CD1c-positive myeloid dendritic cell (primary cell): Measurements from ENCODE around the gene DMTF1.

ENCODE experiments used
- DNase-seq: peaks from one replicate; pipeline ENCODE4 v3.0.0-alpha.2; 2016; ENCODE audit errors: extremely low spot score

Gene DMTF1

DNA sequence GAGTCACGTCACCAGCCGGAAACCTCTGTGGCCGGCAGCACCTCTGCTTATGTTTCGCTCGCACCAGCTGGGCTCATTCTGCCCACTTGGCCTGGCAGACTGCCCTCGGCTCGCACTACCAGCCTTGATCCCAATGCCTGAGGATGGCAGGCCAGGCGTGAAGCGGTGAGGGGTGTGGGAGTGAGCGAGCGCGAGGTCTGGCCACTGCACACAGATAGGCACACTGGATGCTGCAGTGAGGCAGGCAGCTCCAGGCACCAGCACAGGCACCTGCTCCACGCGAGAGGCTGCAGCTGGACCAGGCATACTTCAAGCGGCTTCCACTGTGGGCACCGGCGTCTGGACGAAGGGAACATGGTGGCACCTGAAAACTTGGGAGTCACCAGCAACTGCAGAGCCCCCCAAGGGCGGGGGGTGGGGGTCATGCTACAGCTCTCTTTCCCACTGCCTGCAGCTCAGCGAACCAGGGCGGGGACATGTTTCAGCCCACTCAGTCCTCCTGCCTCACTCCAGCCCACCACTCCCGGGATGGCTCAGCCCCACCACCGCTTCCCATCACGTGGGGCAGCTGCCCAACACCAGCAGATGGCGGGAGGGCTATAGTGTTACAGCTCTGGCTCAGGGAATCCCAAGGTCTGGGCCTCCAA is 5.4 kb upstream of the DMTF1 start:
- no peak for DNase-seq

DNA sequence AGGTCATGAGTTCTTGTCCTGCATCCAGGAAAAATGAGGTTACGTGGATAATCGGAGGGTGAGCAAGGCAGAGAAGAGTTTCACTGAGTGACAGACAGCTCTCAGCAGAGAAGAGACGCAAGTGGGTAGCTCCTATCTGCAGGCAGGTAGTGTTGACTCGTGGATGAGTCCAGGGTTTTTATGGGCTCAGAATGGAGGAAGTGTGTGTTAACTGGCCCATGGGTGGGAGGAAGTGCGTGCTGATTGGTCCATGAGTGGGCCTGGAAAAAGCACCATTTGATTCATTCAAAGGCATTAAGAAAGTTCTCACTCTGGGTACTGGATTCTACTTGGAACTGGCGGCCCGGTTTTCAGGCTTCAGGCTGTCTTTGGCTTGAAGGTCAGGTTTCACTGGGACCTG is 4.8 kb upstream of the DMTF1 start:
- no peak for DNase-seq

DNA sequence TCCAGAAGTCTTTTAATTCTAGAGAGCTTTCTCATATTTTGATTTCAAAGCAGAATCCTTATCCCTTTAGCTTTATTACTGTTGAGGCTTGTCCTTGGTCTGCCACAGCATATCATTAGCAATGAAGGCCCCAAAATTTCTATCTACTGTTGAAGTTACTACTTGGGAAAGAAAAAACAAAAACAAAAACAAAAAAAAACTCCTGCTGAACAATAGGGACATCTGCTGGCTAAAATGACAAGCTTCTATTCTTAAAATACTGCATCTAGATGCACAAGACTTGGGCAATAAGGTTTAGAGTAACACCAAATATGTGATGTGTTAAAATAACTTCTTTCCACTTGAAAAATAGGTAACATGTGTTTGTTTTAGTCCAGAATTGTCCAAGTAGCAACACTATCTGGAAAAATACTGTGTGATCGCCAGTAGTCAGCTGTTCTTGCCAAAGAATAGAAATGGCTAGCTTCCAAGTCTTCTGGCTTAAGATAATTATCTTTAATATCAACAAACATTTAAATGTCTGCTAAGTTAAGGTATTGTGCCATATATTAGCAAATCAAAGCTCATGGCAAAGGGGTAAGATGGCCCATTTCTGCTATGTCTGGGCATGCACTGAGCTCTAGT is 3.8 kb upstream of the DMTF1 start:
- peak; percentile 38 for DNase-seq

DNA sequence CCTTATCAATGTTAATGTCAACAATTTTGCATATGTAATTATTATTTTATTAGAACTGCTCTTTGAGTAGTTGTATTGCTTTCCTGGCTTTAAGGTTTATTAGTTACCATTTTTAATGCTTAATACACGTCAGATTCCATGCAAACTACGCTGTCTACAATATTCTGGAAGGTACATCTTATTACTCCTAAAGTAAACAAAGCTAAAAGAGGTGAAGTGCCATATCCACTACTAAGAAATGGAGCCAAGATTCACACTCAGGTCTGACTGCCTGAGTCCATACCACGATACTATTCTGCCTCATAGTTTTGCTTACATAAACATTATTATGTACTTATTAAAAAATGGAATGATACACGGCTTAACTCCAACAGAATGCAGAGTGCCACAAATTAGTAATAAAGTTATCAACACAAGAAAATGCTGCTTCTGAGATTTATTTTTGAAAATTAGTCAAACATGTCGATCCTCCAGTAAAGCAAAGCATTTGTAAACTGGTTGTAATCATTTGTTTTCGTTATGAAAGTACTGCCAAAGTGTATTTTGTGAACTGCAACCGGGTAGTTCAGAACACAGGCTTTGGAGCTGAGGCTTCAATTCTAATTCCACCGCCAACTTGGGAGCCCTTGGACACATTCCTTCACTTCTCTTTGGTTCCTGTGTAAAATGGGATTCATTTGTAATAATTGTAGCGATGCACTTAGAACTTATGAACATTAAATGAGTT is 1.1 kb upstream of the DMTF1 start:
- no peak for DNase-seq

DNA sequence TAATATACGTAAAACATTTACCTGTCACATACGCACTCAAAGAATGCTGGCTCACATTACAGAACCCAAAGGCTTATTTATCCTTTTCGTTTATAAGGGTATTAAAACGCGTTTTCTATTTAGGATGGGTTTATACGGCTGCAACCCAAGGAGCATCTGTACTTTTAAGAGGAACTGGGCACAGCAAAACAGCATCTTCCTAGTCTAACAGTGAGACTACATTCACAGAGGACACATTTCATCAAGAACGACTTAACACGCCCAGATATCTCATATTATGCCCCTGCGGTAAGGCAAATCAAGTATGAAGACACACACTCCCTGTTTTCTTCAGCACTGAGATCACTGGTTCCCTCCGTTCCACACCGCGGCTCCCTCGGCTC is 533 bp upstream of the DMTF1 start:
- DNase-seq = no peak

DNA sequence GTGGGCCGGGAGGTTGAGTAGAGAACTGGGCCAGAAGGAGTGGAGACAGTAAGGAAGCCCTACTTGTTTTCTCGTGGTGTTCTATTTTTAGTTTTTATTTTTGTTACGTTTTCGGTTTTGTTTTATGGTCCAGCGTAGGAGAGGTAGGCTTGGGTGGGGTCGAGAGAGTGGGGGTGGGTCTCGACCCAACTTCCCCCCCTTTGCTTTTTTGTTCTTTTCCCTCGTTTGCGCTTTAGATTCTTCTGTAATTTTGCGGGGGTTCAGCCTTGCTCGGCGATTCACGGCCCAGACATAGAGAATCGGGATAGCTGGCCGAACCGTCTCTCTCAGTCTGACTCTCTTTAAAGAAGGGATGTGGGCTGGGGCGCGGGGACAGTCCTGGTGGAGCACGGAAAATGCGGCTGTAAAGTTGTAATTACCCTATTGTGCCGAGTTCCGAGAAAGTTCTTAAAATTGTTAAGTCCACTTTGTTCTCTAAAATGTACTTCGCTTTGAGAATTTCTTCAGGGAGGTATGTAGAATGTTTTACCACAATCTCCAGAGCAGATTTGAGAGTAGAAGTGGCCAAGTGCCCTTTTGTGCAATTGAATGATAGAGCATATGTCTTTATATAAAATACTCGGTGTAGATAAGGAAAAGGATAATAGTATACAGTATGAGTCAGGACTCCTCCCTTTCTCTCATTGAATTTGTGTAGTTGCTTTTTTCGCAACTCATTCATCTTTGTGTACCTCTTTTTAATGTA is 816 bp downstream of the DMTF1 start:
- DNase-seq = peak; percentile 44

DNA sequence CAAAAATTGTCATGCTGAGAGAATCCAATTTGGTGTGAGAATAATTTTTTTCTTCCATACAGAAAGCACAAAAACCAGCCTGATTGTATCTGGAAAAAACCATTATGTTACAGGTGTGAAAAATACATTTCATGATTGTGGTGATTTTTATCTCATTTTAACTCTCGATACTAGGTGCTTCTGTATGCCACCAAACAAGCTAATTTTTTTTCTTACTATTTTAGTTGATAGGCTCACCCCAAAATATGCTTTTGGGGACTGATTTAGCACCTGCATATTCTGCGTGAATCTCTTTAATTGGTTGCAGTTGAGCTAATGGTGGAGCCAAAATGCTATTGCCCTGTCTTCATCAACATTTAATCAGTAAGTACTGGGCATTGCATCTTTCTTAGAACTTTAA is 1.9 kb downstream of the DMTF1 start:
- no peak for DNase-seq

DNA sequence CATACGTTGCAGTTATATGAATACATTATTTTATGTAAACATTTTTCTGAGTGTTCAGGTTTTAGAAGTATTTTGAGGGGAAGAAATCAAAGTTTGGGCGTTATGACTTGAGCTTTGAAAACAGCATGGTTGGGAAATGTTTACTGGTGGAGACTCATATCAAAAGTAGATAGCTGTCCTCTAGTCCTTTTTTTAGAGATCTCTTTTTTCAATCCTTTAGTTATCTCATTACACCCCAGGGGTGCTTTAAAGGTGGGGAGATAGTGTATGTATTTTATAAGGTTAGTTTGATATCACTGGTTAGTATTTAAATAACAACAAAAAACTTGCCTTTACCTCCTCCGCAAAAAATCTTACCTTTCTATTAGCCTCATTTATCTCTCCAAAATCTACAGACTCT is 2.3 kb downstream of the DMTF1 start:
- DNase-seq = no peak

DNA sequence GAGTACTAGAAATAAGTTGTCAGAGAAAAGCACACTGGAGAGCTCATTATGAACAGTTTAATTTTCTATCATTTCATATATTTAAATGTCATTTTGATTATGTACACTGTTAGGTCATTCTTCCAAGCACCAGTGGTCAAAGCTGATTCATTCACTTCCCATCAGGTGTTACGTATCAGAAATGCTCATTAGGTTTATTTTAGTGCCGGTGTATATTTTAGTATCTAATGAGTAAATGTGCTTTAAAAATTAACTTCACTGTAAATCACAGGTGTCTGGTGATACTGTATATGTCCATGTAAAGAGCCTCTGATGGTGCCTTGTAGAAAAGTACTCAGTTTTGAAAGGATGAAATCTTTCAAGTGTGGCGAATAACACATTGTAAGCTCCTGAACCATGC is 3.5 kb downstream of the DMTF1 start:
- no peak for DNase-seq

DNA sequence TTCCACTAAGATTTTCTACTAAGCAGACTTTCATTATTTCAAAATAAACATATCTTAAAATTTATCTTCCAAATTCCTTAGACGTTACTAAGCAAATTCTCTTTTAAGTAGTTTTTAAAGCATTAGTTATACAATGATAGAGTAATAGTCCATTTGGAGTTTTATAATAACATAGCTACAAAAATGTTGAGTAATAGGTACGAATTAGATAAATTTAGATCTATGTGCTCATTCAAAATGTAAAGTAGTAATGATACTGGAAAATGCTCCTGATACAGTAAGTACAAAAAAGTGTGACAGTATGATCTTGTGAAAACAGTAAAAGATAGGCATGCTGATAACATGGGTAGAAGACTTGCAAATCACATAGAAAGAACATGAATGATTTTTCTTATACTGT is 4.5 kb downstream of the DMTF1 start:
- no peak for DNase-seq

DNA sequence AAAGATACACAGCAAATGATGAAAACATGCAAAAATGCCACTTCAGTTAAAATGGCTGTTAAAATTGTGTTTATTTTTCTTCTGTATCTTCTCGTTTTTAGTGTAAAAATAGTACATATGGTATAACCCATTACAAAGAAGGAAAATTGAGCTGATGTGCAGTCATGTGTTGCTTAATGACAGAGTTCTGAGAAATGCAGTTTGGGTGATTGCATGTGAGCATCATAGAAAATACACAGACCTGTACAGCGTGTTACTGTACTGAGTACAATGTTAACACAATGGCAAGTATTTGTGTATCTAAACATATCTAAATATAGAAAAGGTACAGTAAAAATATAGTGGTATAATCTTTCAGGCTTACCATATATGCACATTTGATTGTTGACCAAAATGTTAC is 7.3 kb downstream of the DMTF1 start:
- DNase-seq = no peak

DNA sequence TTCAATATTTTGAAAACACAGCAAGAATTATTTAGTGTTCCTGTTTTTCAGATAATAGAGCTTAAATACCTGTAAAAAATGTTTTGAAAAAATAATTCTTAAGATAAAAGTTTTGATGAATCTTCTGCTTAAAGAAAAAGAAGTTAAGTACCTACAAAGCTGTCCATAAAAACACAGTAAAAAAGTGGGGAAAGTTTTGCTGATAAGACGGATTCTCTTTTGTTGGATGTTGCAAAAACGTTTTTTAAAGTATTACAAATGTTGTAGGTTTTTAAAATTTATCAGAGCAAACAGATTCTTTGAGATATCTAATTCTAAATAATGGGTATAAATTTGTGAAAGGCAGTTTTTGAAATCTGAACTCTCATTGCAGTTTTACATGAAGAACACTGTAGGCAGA is 12.2 kb downstream of the DMTF1 start:
- DNase-seq = no peak

DNA sequence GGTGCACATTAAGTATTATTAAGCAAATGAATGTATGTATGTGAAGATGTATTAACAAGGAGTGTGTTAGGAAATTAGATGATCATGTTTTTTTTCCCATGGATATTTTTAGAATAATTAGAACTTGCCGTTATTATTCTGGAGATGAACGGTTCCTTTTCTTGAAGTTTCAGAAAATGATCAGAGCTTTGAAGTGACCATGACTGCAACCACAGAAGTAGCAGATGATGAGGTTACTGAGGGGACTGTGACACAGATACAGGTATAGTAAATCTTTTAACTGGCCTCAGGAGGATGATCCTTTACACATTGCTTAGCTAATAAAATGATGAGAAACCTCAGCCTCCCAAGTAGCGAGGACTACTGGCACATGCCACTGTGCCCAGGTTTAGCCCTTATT is 18.6 kb downstream of the DMTF1 start:
- no peak for DNase-seq

DNA sequence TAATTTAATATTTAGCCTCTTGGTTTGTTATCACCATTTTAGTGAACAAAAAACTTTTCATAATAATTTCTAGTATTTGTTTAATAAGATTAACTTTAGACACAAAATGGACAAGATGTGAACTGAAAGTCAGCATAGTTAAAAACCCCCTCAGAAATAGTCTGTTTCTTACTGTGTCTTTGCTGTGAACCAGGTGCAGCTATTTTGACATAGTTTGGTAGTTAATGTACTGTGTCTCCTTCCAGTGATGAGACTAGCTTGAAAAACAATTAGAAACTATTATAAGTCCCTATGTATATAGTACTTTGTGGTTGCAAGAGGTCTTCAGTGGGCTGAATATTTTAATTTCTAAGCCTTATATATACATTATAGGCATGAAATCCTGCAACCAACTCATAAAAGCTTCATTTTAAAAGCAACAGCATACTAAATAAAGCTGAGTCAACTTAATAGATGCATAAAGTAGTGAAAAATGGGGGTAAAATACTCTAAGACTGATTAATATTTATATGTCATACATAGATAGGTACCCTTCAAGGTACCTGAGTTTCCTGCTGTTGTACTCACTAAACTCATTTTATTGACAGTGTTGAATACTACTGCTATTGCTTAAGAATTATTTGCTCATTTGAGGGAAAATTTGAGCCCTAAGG is 19.2 kb downstream of the DMTF1 start:
- DNase-seq = no peak

DNA sequence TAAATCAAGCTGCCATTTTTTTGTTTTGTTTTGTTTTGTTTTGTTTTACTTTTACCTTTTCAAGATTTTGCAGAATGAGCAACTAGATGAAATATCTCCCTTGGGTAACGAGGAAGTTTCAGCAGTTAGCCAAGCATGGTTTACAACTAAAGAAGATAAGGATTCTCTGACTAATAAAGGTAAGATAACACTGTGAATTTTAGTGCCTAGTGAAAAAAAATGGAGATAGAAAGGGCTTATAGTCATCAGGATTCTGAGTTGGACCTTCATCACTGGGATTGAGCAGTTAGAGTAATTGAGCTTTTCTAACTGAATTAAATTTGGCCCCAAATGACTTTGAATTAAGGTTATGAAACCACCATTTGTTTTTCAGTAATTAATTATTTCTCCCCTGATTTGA is 21.2 kb downstream of the DMTF1 start:
- no peak for DNase-seq

DNA sequence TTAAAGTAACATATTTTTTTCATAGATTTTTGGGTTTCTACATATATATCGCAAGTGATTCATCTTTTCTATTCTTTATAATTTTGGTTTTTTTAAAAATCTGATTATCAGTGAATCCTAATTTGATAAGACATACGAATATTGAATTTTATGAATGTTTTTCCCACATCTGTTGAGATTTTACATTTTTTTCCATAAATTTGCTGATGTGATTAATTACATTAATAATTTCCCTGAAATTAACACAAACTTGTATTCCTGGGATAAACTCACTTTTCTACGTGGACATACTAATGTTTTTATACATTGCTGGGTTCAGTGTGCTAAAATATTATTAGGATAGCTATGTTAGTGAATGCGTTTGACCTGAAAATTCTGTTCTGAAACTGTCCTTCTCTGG is 26.1 kb downstream of the DMTF1 start:
- DNase-seq = no peak

DNA sequence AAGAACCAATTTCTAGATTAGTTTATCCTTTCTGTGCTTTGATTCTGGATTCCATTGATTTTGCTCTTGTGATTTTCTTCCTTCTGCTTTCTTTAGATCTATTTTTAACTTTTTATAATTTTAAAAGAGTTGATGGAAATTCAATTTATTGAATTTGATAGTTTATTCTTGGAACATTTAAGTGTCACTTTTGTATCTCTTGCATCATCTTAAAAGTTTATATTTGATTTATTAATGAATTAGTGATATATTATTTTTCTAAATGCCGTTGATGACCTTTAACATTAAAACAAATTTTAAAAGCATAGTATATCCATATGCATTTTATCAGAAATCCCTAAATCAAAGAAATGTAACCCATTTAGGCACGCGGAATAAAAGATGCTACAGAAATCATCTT is 26.9 kb downstream of the DMTF1 start:
- no peak for DNase-seq

DNA sequence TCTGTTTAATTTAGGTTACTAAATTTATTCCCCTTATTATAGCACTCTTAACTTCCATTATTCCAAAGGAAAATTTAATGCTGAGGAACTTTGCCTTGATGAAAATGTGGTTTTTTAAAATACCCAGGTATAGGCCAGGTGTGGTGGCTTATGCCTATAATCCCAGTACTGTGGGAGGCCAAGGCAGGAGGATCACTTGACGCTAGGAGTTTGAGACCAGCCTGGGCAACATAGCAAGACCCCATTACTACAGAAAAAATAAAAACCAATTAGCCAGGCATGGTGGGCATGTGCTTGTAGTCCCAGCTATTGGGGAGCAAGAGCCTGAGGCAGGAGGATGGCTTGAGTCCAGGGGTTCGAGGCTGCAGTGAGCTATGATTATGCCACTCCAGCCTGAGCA is 34.9 kb downstream of the DMTF1 start:
- no peak for DNase-seq

DNA sequence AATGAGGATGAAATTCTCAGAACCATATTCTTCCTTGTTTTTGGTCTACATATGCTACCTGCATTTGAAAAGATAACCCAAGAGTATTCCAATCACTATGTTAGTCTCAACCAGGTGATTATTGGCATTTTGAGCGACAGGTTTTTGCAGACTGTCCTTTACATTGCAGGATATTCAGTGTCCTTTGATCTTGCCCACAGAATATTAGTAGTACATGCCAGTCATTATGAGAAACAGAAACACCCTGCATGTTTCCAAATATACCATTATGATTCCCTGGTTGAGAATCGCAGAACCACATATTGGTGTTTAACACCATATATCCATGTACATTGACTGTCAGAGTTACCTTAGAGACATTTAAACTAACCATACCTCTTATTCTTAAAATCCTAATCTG is 36.7 kb downstream of the DMTF1 start:
- no peak for DNase-seq

DNA sequence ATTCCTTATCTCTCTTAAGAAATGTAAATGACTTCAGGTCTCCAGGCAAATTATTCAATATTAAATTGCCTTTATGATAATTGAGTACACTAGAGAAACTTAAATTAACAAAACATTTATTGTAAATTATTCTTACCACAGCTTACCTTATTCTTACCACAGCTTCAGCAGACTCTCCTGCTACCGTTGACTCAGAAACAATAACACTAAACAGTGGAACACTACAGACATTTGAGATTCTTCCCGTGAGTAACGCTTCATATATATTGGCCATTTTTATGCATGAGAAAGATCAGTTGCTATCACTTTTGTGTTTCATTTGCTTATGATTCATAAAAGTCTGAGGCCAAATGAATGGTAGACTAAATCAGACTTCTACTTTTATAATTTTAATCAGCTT is 38.5 kb downstream of the DMTF1 start:
- DNase-seq = no peak

DNA sequence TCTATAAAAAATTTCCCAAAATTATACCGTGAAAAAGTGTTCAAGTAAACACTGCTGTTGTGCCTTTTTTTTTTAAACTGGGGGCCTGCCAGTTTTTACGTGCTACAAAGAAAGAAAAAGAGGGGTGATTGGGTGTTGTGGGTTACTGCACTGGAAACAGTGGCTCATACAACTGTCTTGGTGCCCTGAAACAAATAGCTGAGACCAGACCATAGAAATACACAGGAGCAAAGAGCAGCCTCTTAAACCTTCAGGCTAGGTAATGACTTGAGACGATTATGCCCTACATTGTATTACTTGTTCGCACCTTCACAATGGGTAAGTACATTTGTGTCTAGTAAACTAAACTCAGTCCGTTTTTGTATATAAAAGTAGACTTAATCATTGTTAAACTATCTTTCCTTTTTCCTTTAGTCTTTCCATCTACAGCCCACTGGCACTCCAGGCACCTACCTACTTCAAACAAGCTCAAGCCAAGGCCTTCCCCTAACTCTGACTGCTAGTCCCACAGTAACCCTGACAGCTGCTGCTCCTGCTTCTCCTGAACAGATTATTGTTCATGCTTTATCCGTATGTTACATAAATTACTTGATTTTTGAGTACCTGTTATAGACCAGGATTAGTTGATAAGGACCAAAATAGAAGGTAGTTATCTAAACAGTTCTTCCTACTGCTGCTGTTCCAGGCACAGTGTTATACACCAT is 40.7 kb downstream of the DMTF1 start:
- DNase-seq = no peak

DNA sequence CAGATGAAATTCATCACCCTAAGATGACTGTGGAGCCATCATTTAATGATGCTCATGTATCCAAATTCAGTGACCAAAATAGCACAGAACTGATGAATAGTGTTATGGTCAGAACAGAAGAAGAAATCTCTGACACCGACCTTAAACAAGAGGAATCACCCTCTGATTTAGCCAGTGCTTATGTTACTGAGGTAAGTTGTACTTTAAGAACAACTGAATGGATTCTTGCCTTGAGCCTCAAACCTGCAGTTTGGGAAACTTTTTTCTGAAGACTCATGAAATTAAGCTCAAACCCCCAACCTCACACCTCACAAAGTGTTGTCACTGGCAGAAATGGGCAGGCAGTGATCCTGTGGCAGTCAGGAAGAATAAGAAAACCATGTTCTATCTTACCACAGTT is 41.7 kb downstream of the DMTF1 start:
- DNase-seq = no peak
